ENCODE data around the gene MICOS13.

DNA sequence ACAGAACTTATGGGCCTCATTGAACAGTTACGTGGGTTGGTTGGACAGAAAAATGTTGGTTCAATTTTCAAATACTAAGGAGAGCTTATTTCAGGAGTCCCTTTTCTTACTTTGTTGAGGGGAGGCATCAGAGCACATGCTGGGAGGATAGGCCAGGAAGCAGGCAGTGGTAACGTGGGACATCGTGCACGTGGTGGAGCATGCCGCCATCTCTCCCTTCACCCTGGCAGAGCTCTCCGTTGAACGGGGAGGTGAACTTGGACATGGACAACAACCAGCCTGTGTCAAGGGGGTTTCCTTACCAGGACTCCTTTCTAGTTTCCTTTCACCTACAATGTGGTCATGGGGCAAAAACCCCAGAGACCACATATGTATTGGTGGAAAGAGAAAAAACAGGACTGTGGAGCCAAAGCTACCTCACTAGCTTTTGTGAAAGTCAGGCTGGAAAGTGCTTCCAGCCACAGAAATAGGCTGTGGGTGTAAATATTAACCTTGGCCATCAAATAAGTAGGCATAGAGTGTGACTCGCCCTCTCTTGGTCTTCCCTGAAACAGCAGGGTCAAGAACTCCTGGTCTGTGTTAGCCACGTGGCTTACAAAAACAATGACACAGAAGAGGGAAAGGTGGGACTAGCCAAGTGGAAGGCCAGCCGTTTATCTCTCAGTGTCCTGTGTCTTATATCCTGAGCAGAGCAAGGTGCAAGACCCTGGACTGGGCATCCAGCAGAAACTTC is 14.4 kb downstream of the MICOS13 start:
- TF ChIP-seq, protein P1, sequence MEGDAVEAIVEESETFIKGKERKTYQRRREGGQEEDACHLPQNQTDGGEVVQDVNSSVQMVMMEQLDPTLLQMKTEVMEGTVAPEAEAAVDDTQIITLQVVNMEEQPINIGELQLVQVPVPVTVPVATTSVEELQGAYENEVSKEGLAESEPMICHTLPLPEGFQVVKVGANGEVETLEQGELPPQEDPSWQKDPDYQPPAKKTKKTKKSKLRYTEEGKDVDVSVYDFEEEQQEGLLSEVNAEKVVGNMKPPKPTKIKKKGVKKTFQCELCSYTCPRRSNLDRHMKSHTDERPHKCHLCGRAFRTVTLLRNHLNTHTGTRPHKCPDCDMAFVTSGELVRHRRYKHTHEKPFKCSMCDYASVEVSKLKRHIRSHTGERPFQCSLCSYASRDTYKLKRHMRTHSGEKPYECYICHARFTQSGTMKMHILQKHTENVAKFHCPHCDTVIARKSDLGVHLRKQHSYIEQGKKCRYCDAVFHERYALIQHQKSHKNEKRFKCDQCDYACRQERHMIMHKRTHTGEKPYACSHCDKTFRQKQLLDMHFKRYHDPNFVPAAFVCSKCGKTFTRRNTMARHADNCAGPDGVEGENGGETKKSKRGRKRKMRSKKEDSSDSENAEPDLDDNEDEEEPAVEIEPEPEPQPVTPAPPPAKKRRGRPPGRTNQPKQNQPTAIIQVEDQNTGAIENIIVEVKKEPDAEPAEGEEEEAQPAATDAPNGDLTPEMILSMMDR (IDR thresholded peaks at IDR 0.05) = no peak
- TF ChIP-seq POLR2AphosphoS5 (IDR thresholded peaks at IDR 0.05) = no peak
- TF ChIP-seq EP300 (IDR thresholded peaks at IDR 0.05; ENCODE audit: low read depth) = no peak
- TF ChIP-seq POLR2A (IDR thresholded peaks at IDR 0.05) = no peak
